Nephron (organoid): Measurements from ENCODE around the gene ERBIN.

Source experiments
- H3K27ac Mint-ChIP-seq, 3 experiments: 2 replicates each; pipeline ENCODE4 v1.8.0; 2020; ENCODE audit warnings: mixed read lengths in 3 of 3, mild to moderate bottlenecking in 2 of 3, moderate library complexity in 1 of 3
- H3K27me3 Mint-ChIP-seq: 2 replicates; pipeline ENCODE4 v1.8.0; 2021; ENCODE audit warnings: low read depth, mild to moderate bottlenecking, moderate library complexity, mixed read lengths
- H3K36me3 Mint-ChIP-seq: 2 replicates; pipeline ENCODE4 v1.8.0; 2020; ENCODE audit warnings: low read depth, mixed read lengths
- H3K4me1 Mint-ChIP-seq: 2 replicates; pipeline ENCODE4 v1.8.0; 2020; ENCODE audit warnings: mixed read lengths
- H3K4me3 Mint-ChIP-seq, 3 experiments: 2 replicates each; pipeline ENCODE4 v1.8.0; 2020; ENCODE audit warnings: mild to moderate bottlenecking in 3 of 3, mixed read lengths in 3 of 3, moderate library complexity in 2 of 3
- H3K9me3 Mint-ChIP-seq: 2 replicates; pipeline ENCODE4 v1.8.0; 2020; ENCODE audit warnings: mixed read lengths
- TF ChIP-seq, protein P1 (sequence below), 3 experiments: fragments of 200-600 bp; sonication (generic); IDR thresholded peaks; one replicate each; pipeline ENCODE4 v1.5.0; 2021; ENCODE audit warnings: antibody characterized with exemption in 3 of 3; ENCODE audit not compliant: unreplicated experiment in 3 of 3

Gene ERBIN

DNA sequence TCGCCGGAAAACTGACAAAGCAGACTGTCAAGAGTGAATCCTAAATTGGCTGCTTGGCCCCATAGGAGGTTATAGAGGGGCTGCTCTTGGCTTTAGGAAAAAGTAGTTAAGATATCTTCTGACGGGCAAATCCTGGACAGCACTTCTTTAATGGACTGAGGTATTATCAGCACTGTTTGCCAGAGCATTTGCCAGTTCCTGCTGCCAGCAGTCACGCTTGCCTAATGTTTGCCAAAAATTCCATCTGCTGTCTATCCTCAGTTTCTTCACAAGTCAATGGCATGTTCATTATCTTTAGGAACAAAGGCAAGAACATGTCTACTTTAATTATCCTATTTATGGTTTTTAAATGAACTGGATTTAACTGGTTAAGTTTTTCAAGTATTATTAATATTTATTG is 191.9 kb downstream of the ERBIN start:
- H3K27ac Mint-ChIP-seq = no peak overlapping the region
- H3K4me1 Mint-ChIP-seq = no peaks in the 10 kb centered on the region
- no peak overlapping the region for H3K4me3 Mint-ChIP-seq
- peaks cover 14% of the 10 kb centered on the region for H3K9me3 Mint-ChIP-seq
- TF ChIP-seq, protein P1, sequence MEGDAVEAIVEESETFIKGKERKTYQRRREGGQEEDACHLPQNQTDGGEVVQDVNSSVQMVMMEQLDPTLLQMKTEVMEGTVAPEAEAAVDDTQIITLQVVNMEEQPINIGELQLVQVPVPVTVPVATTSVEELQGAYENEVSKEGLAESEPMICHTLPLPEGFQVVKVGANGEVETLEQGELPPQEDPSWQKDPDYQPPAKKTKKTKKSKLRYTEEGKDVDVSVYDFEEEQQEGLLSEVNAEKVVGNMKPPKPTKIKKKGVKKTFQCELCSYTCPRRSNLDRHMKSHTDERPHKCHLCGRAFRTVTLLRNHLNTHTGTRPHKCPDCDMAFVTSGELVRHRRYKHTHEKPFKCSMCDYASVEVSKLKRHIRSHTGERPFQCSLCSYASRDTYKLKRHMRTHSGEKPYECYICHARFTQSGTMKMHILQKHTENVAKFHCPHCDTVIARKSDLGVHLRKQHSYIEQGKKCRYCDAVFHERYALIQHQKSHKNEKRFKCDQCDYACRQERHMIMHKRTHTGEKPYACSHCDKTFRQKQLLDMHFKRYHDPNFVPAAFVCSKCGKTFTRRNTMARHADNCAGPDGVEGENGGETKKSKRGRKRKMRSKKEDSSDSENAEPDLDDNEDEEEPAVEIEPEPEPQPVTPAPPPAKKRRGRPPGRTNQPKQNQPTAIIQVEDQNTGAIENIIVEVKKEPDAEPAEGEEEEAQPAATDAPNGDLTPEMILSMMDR (IDR thresholded peaks at IDR 0.05; ENCODE audit: unreplicated experiment in 3 of 3) = no peak
- H3K27me3 Mint-ChIP-seq = peaks cover 4% of the 10 kb centered on the region
- H3K36me3 Mint-ChIP-seq = no peaks in the 10 kb centered on the region

DNA sequence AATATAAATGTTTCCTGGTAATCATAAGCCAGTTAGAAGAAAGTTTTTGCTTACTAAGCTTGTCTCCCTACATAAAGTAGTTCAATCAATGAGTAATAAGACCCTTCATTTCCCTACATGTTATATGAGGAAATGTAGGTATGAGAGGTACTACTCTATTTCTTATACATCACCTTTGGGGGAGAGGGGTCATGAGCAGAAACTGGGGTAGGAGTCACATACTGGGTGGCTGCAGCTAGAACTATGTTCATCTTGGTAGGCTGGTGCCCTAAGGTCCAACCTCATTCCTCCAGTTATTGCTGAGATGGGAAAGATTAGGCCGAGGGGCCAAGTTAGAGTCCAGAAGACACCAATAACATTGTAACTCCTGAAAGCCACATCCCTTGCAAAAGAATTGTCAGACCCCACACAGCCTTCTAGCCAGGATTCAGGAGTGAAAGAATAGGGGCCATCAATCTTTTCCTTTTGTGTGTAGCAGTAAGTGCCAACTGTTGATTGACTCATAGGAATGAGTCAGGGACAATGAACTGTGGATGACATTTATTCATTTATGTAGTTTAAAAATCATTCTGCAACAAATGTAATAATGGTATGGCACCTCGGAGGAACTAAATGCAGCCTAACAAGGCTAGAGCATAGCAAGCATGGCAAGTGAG is 196.1 kb downstream of the ERBIN start:
- Mint-ChIP-seq H3K27ac (no peak overlapping the region), H3K27me3 (no peaks in the 10 kb centered on the region), H3K4me1 (no peaks in the 10 kb centered on the region), H3K36me3 (no peaks in the 10 kb centered on the region), H3K9me3 (no peaks in the 10 kb centered on the region), H3K4me3 (no peak overlapping the region)
- TF ChIP-seq, protein P1 (IDR thresholded peaks at IDR 0.05; ENCODE audit: unreplicated experiment in 3 of 3) = no peak

DNA sequence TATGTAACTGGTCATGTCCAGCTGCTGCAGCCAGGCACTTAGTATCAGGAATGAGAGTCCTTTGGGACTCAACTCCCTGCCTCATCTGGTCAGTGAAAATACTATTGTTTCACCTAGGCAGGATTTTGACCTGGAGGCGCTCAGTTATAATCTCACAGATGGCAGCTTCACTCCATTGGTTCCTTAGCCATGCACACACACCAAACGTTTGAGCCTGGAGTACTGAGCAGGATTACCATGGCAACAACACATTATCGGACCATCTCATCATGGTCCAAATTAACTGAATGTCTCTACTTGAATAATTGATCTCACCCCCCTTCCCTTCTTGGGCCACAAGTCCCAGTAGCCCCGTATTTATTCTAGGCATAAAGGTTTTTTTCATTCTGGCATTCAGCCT is 202.8 kb downstream of the ERBIN start:
- H3K4me3 Mint-ChIP-seq = no peak overlapping the region
- H3K9me3 Mint-ChIP-seq = peaks cover 4% of the 10 kb centered on the region
- TF ChIP-seq, protein P1 (IDR thresholded peaks at IDR 0.05; ENCODE audit: unreplicated experiment in 3 of 3) = no peak
- no peak overlapping the region for H3K27ac Mint-ChIP-seq
- H3K4me1 Mint-ChIP-seq = no peaks in the 10 kb centered on the region
- no peaks in the 10 kb centered on the region for H3K27me3 Mint-ChIP-seq
- H3K36me3 Mint-ChIP-seq = no peaks in the 10 kb centered on the region

DNA sequence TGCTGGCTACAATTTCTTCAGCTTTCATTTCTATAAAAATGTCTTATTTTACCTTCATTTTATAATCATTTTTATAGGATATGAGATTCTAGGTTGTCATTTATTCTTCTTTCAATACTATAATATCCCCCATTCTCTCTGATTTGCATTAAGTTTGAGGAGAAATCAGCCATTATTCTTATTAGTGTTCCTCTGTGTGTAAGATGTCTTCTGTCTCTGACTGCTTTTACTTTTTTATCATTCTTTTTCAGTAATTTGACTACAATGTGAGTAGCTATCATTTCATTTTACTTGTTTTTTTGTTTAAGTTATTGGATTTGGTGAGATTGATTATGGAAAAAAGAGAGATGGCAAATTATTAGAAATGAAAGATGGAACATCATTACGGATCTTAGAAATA is 204.1 kb downstream of the ERBIN start:
- H3K36me3 Mint-ChIP-seq = no peaks in the 10 kb centered on the region
- TF ChIP-seq, protein P1 (IDR thresholded peaks at IDR 0.05; ENCODE audit: unreplicated experiment in 3 of 3) = no peak
- no peaks in the 10 kb centered on the region for H3K4me1 Mint-ChIP-seq
- H3K9me3 Mint-ChIP-seq = peaks cover 4% of the 10 kb centered on the region
- no peak overlapping the region for H3K27ac Mint-ChIP-seq
- H3K4me3 Mint-ChIP-seq = no peak overlapping the region
- H3K27me3 Mint-ChIP-seq = no peaks in the 10 kb centered on the region
